Measurements from ENCODE around the gene SNX15.

Gene SNX15

DNA sequence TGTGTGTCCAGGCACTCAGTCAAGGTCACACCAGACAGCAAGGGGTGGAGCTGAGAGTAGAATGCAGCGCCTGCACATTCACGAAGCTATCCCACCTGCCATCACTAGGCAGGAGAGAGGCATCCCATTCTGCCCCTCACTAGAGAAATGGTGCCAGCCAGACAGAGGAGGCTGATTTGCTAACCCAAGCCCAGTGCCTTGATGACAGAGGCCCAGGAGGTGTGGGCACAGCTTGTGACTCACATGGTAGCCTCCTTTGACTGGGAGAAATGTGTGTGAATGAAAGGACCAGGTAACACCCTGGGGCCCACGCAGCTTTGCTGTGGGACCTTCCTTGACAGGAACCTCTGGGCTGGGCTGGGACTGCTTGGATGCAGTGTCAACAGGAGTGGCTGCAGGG, 36.3 kb downstream of the SNX15 start:
- no peak for DNase-seq (ENCODE audit: low read depth in 1 of 2, low spot score in 1 of 2)
- TF ChIP-seq GABPA (IDR thresholded peaks at IDR 0.05; ENCODE audit: low read depth) = no peak
- no peak for TF ChIP-seq POLR2AphosphoS5 (IDR thresholded peaks at IDR 0.05; ENCODE audit: low read depth)
- no peak for TF ChIP-seq SPI1 (IDR thresholded peaks at IDR 0.05; ENCODE audit: borderline replicate concordance, low read depth)
- TF ChIP-seq, protein P1, sequence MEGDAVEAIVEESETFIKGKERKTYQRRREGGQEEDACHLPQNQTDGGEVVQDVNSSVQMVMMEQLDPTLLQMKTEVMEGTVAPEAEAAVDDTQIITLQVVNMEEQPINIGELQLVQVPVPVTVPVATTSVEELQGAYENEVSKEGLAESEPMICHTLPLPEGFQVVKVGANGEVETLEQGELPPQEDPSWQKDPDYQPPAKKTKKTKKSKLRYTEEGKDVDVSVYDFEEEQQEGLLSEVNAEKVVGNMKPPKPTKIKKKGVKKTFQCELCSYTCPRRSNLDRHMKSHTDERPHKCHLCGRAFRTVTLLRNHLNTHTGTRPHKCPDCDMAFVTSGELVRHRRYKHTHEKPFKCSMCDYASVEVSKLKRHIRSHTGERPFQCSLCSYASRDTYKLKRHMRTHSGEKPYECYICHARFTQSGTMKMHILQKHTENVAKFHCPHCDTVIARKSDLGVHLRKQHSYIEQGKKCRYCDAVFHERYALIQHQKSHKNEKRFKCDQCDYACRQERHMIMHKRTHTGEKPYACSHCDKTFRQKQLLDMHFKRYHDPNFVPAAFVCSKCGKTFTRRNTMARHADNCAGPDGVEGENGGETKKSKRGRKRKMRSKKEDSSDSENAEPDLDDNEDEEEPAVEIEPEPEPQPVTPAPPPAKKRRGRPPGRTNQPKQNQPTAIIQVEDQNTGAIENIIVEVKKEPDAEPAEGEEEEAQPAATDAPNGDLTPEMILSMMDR (IDR thresholded peaks at IDR 0.05; ENCODE audit: insufficient read depth, low read length) = no peak
- TF ChIP-seq, protein P2, sequence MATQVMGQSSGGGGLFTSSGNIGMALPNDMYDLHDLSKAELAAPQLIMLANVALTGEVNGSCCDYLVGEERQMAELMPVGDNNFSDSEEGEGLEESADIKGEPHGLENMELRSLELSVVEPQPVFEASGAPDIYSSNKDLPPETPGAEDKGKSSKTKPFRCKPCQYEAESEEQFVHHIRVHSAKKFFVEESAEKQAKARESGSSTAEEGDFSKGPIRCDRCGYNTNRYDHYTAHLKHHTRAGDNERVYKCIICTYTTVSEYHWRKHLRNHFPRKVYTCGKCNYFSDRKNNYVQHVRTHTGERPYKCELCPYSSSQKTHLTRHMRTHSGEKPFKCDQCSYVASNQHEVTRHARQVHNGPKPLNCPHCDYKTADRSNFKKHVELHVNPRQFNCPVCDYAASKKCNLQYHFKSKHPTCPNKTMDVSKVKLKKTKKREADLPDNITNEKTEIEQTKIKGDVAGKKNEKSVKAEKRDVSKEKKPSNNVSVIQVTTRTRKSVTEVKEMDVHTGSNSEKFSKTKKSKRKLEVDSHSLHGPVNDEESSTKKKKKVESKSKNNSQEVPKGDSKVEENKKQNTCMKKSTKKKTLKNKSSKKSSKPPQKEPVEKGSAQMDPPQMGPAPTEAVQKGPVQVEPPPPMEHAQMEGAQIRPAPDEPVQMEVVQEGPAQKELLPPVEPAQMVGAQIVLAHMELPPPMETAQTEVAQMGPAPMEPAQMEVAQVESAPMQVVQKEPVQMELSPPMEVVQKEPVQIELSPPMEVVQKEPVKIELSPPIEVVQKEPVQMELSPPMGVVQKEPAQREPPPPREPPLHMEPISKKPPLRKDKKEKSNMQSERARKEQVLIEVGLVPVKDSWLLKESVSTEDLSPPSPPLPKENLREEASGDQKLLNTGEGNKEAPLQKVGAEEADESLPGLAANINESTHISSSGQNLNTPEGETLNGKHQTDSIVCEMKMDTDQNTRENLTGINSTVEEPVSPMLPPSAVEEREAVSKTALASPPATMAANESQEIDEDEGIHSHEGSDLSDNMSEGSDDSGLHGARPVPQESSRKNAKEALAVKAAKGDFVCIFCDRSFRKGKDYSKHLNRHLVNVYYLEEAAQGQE (IDR thresholded peaks at IDR 0.05; ENCODE audit: insufficient replicate concordance, low read depth) = no peak
- Histone ChIP-seq H3K27ac (replicated peaks) (no peak overlapping the region), H3K4me3 (replicated peaks; ENCODE audit: insufficient read depth, low read length) (no peak overlapping the region), H3K27me3 (ENCODE audit: insufficient read depth, poor library complexity, severe bottlenecking) (no peaks in the 10 kb centered on the region)

DNA sequence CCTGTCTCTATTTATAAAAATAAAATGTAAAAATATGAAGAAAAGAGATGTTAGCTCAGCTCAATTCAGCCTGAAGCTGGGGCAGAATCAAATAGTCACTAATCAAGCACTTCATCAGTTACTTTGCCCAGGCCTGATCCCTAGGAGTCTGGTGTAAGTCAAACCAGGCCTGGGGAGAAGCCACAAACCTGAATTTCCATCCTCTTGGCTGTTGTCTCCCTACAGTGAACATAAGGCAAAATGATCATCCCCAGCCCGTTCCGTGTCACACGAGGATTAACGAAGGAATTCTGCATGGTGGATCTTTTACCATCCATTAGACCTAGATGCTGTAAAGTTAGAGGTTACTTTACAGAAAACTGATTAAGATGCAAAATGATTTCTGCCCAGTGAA, 37.6 kb downstream of the SNX15 start:
- TF ChIP-seq, protein P2 (IDR thresholded peaks at IDR 0.05; ENCODE audit: insufficient replicate concordance, low read depth) = no peak
- TF ChIP-seq SPI1 (IDR thresholded peaks at IDR 0.05; ENCODE audit: borderline replicate concordance, low read depth) (no peak), GABPA (IDR thresholded peaks at IDR 0.05; ENCODE audit: low read depth) (no peak), POLR2AphosphoS5 (IDR thresholded peaks at IDR 0.05; ENCODE audit: low read depth) (no peak)
- TF ChIP-seq, protein P1 (IDR thresholded peaks at IDR 0.05; ENCODE audit: insufficient read depth, low read length) = no peak
- Histone ChIP-seq H3K27me3 (ENCODE audit: insufficient read depth, poor library complexity, severe bottlenecking) (no peaks in the 10 kb centered on the region), H3K4me3 (replicated peaks; ENCODE audit: insufficient read depth, low read length) (no peak overlapping the region), H3K27ac (replicated peaks) (no peak overlapping the region)
- DNase-seq (ENCODE audit: low read depth in 1 of 2, low spot score in 1 of 2) = no peak

DNA sequence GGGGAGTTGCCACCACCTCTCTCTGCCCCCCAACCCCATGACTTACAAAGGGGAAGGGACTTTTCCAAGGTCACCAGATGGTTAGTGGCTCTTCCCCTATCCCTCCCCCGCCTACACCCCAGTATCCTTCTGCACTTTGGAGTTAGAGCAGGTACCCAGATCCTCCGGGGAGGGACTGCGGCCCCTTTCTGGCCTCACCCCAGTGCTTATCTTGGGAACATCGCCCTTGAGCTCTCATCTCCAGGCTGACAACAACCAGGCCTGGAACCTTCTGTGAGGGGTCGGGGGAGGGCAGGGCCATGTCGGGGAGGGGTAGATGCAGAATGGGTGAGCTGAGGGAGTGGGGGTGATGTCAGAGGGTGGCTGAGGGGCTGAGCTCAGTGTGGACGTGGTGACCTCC, 38.6 kb downstream of the SNX15 start:
- TF ChIP-seq, protein P2 (IDR thresholded peaks at IDR 0.05; ENCODE audit: insufficient replicate concordance, low read depth) = no peak
- TF ChIP-seq, protein P1 (IDR thresholded peaks at IDR 0.05; ENCODE audit: insufficient read depth, low read length) = no peak
- TF ChIP-seq SPI1 (IDR thresholded peaks at IDR 0.05; ENCODE audit: borderline replicate concordance, low read depth) = no peak
- TF ChIP-seq POLR2AphosphoS5 (IDR thresholded peaks at IDR 0.05; ENCODE audit: low read depth) = no peak
- no peak for TF ChIP-seq GABPA (IDR thresholded peaks at IDR 0.05; ENCODE audit: low read depth)
- H3K27me3 ChIP-seq (ENCODE audit: insufficient read depth, poor library complexity, severe bottlenecking) = no peaks in the 10 kb centered on the region
- no peak for DNase-seq (ENCODE audit: low read depth in 1 of 2, low spot score in 1 of 2)
- H3K27ac ChIP-seq (replicated peaks) = no peak overlapping the region
- no peak overlapping the region for H3K4me3 ChIP-seq (replicated peaks; ENCODE audit: insufficient read depth, low read length)

Data from HL-60 (cell line).